Measurements from ENCODE around the gene EGLN2. TPM values are rescaled to one million over a fixed set of nuclear protein-coding genes. Genes with fewer than 3 reads are reported as not detected.
"Not testable (repeated sequence)": the region's sequence is repeated elsewhere in the genome, so short reads cannot be mapped to it uniquely, and the experiment has no call there.

Gene EGLN2
- total RNA-seq, 1 donor from 2014 or later: 83.4 TPM

DNA sequence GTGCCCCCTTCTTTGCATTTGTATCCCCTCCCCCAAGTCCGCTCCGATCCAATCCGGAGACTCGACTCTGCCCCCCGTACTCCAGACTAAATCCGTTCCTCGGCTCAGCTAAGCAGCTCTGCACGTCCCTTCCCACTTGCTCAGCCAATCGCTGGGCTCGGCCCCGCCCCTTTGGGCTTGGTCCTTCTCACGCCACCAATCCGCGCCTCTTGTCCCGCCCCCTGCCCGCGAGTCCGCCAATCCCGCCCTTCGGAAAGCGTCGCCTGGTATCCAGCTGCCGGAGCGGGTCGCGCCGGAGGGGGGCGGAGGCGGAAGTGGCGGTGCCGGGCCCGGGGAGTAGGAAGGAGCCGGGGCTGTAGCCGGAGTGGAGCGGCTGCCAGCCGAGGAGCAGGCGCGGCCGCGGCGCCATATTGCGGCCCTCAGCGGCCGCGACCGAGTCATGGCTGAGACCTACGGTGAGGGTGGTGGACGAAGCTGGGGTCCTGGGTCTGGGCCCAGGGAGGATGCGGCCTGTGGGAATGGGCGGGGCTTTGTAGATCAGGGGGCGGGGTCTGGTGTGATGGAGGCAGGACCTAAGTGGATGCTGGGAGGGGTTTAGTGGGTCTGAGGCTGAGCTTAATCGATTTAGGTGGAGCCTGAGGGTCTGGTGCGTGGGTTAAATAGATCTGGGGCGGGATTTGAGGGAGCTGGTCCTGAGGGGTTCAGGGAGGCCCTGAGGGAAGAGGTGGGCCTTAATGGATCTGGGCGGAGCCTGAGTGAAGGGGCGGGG lies 20.9 kb upstream of the EGLN2 start, which contains the start of gene RAB4B:
Gene RAB4B (plus strand): TSS at position 311 of the 769 bp plus-strand sequence. CDS start 129 bp downstream, at position 440.
- TF ChIP-seq, protein P1, sequence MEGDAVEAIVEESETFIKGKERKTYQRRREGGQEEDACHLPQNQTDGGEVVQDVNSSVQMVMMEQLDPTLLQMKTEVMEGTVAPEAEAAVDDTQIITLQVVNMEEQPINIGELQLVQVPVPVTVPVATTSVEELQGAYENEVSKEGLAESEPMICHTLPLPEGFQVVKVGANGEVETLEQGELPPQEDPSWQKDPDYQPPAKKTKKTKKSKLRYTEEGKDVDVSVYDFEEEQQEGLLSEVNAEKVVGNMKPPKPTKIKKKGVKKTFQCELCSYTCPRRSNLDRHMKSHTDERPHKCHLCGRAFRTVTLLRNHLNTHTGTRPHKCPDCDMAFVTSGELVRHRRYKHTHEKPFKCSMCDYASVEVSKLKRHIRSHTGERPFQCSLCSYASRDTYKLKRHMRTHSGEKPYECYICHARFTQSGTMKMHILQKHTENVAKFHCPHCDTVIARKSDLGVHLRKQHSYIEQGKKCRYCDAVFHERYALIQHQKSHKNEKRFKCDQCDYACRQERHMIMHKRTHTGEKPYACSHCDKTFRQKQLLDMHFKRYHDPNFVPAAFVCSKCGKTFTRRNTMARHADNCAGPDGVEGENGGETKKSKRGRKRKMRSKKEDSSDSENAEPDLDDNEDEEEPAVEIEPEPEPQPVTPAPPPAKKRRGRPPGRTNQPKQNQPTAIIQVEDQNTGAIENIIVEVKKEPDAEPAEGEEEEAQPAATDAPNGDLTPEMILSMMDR (conservative IDR thresholded peaks at IDR 0.05): no peak
- Mint-ChIP-seq H3K4me1 (ENCODE audit: unreplicated experiment) (peaks cover 17% of the 10 kb centered on the region), H3K9me3 (no peaks in the 10 kb centered on the region), H3K27me3 (no peaks in the 10 kb centered on the region), H3K36me3 (peaks cover 4% of the 10 kb centered on the region), H3K27ac (peak within 1 kb of the TSS; percentile 100), H3K4me3 (peak within 1 kb of the TSS; percentile 89)
- DNase-seq (ENCODE audit: extremely low spot score, unreplicated experiment): peak; percentile 100

DNA sequence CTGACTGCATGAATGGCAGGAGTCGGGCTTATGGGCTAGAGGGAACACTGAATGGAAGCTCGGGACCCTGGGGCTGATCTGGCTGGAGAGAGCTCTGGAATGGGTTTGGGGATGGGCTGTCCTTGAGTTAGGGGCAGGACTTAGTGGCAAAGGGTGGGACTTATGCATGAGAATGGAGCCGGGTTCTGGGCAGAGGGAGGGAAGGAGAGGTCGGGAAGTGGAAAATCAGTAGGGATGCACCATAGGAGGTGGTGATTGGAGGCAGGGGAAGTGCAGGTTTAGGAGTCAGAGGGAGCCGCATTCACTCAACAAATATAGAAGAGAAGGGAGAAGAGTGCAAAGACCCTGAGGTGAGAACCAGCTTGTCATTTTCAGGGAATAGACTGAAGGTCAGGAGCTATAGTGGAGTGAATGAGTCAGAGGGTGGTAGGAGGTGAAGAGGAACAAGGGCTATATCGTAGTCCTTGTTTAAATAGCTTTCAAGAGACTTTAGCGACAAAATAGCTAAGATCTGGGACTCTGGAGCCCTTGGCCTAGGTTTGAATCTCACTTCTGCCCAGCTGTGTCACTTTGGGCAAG lies 20.2 kb upstream of the EGLN2 start:
- no peaks in the 10 kb centered on the region for H3K27me3 Mint-ChIP-seq
- DNase-seq (ENCODE audit: extremely low spot score, unreplicated experiment): no peak
- peak overlapping the region; percentile 100 for H3K27ac Mint-ChIP-seq
- peak overlapping the region; percentile 89 for H3K4me3 Mint-ChIP-seq
- TF ChIP-seq, protein P1 (conservative IDR thresholded peaks at IDR 0.05): no peak
- peaks cover 17% of the 10 kb centered on the region for H3K4me1 Mint-ChIP-seq (ENCODE audit: unreplicated experiment)
- H3K36me3 Mint-ChIP-seq: peaks cover 4% of the 10 kb centered on the region
- no peaks in the 10 kb centered on the region for H3K9me3 Mint-ChIP-seq

DNA sequence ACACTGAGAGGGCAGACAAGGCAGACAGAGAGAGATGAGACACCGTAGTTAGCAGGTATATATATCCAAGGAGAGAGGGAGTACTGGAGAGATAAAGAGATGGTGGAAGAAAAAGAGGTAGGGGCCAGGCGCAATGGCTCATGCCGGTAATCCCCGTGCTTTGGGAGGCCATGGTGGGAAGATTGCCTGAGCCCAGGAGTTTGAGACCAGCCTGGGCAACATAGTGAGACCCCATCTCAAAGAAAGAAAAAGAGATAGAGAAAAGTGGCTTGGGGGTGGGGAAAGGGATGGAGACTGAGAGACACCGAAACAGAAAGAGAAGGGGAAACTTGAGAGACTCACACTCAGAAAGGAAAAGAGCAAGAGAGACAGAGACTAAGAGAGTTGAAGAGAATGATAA lies 18.4 kb upstream of the EGLN2 start:
- no peak for DNase-seq (ENCODE audit: extremely low spot score, unreplicated experiment)
- H3K36me3 Mint-ChIP-seq: peaks cover 4% of the 10 kb centered on the region
- H3K27me3 Mint-ChIP-seq: no peaks in the 10 kb centered on the region
- H3K4me3 Mint-ChIP-seq: no peak overlapping the region
- TF ChIP-seq, protein P1 (conservative IDR thresholded peaks at IDR 0.05): no peak
- no peaks in the 10 kb centered on the region for H3K9me3 Mint-ChIP-seq
- H3K4me1 Mint-ChIP-seq (ENCODE audit: unreplicated experiment): peaks cover 17% of the 10 kb centered on the region
- H3K27ac Mint-ChIP-seq: no peak overlapping the region

DNA sequence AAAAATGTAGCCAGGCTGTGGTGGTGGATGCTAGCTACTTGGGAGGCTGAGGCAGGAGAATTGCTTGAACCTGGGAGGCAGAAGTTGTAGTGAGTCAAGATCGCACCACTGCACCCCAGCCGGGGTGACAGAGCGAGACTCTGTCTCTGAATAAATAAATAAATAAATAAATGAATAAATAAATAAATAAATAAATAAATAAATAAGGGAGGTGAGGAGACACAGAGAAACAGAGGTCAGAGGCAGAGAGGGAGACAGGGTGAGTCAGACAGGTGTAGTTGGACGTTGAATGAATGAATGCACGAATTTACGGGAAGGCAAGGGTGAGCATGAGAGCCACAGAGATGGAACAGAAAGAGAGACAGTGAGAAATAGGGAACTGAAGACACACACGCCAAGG lies 17.9 kb upstream of the EGLN2 start:
- no peak overlapping the region for H3K4me3 Mint-ChIP-seq
- no peak overlapping the region for H3K27ac Mint-ChIP-seq
- TF ChIP-seq, protein P1 (conservative IDR thresholded peaks at IDR 0.05): no peak
- no peak for DNase-seq (ENCODE audit: extremely low spot score, unreplicated experiment)
- H3K27me3 Mint-ChIP-seq: no peaks in the 10 kb centered on the region
- peaks cover 17% of the 10 kb centered on the region for H3K4me1 Mint-ChIP-seq (ENCODE audit: unreplicated experiment)
- no peaks in the 10 kb centered on the region for H3K9me3 Mint-ChIP-seq
- peaks cover 4% of the 10 kb centered on the region for H3K36me3 Mint-ChIP-seq

DNA sequence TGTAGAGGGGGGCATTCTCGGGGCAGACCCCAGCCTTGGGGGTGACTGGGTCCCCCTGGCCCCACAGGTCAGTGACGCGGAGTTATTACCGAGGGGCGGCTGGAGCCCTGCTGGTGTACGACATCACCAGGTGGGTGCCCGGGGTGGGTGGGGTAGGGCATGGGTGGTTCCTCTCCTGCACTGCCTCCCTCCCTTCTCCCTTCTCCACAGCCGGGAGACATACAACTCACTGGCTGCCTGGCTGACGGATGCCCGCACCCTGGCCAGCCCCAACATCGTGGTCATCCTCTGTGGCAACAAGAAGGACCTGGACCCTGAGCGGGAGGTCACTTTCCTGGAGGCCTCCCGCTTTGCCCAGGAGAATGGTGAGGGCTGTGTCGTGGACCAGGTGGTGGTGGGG lies 15.3 kb upstream of the EGLN2 start:
- Mint-ChIP-seq H3K4me3 (no peak overlapping the region), H3K4me1 (ENCODE audit: unreplicated experiment) (peaks cover 3% of the 10 kb centered on the region), H3K27me3 (no peaks in the 10 kb centered on the region), H3K36me3 (peaks cover 4% of the 10 kb centered on the region), H3K27ac (no peak overlapping the region), H3K9me3 (no peaks in the 10 kb centered on the region)
- no peak for DNase-seq (ENCODE audit: extremely low spot score, unreplicated experiment)
- TF ChIP-seq, protein P1 (conservative IDR thresholded peaks at IDR 0.05): no peak

DNA sequence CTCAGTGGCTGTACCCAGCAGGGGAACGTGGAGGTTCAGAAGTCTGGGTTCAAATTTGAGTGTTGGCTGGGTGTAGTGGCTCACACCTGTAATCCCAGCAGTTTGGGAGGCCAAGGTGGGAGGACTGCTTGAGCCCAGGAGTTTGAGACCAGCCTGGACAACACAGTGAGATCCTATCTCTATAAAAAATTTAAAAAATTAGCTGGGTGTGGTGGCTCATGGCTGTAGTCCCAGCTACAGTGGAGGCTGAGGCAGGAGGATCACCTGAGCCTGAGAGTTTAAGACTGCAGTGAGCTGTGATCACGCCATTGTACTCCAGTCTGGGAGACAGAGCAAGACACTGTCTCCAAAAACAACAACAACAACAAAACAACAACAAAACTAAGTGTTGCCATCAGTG lies 14.8 kb upstream of the EGLN2 start:
- not testable (repeated sequence) for H3K36me3 Mint-ChIP-seq; H3K4me3 Mint-ChIP-seq; DNase-seq (ENCODE audit: extremely low spot score, unreplicated experiment); H3K4me1 Mint-ChIP-seq (ENCODE audit: unreplicated experiment); H3K27ac Mint-ChIP-seq; H3K9me3 Mint-ChIP-seq; H3K27me3 Mint-ChIP-seq

Measured in type B pancreatic cell (in vitro differentiated cells).